ENCODE measurements around the gene UGT1A8.

The UGT1A8 gene

GRCh38 chr2:233818639-233819621 is 201.5 kb downstream of the UGT1A8 start:
- no peak for DNase-seq (ENCODE audit: low spot score)

DNA sequence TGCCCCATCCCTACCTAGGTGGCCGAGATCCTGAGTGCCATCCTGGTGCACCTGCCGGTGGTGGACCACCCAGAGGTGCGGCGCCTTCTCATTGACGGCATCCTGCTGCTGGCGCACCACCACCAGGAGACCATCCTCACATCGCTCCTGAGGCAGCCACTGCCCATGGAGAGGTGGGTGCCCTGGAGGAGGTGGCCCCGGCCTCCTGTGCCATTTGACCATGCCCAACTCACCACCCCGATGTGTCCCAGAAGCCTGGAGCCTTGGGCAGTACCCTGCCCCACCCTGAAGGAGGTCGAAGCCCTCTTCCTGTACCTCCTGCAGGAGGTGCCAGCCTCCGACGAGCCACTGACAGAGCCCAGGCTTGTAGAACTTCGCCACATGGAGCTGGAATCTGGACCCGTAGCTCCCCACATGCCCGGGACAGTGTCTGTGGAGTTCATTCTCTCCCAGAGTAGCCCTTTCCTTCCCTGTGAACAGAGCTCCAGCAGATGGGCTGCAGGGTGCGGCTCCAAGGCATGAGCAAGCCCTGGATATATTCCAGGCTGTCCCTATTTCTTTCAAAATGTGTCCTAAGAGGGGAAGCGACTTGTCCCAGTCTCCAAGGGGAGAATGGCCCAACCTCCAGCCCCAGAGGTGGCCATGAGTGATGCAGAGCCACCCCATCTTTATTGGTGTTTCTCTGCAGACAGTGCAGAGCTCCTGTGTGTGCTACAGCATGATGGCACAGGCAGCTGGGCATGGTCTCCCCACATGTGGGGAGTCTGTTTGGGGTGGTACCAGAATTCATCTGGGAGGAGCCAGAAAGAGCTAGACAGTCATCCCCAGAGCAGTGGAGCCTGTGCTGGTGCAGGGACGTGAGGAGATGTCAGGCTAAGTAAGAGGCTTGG is 202.7 kb downstream of the UGT1A8 start:
- peak; percentile 29 for DNase-seq (ENCODE audit: low spot score)

DNA sequence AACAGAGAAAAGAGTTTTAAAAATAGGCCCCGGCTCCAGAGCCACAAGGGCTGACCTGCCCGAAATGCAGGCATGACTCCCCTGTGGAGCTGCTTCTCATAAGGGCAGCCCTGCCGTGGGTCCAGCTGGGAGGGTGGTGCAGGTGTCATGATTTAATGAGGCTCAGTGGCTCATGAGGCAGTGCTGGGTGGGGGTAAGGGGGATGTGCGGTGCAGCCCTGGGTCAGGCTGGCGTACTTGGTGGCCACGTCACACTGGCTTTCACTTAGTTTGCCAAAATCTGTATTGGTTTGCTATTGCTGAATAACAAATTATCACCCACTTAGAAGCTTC is 203.3 kb downstream of the UGT1A8 start:
- DNase-seq (ENCODE audit: low spot score): peak; percentile 34

GRCh38 chr2:233821196-233821595 is 203.8 kb downstream of the UGT1A8 start:
- DNase-seq (ENCODE audit: low spot score): peak; percentile 32

GRCh38 chr2:233821709-233822100 is 204.3 kb downstream of the UGT1A8 start:
- peak; percentile 17 for DNase-seq (ENCODE audit: low spot score)

DNA sequence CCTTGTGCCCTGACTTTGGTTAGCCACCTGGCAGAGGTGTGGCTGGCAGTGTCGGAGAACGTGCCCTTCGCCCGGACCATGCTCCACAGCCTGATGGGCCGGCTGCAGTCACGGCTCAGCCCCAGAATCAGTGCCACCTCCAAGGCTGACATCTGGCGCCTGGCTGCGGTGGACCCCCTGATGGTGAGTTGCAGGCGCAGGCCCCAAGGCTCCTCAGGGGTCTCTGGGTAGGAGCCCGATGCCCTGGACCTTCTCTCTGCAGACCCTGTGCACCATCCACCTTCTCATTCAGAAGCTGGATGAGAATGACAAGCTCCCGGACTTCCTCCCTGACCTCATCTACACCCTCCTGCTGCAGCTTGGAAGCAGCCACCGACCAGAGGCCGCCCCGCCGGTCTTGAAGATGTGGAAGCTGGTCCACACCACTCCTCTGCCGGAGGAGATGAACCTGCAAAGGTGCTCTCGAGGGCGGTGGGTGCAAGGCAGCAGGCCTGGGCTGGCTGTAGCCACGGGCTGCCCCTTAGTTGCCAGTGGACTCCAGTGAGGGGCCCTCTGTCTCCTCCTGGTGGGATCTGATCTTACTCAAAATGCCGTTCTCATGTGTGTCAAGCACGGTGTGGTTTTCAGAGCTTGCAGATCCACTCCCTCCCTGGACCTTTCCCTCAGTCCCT is 204.8 kb downstream of the UGT1A8 start:
- peak; percentile 42 for DNase-seq (ENCODE audit: low spot score)

All from ecto neural progenitor cell (in vitro differentiated cells).